AG08395 (cell line): ENCODE results near the gene ANKFY1.

Experiments used
- DNase-seq: peaks from one replicate; pipeline ENCODE4 v3.0.0; 2012; ENCODE audit warnings: mixed read lengths, low spot score

The ANKFY1 gene

GRCh38 chr17:4263282-4264215 is at the start of gene ANKFY1:
Gene ANKFY1 (minus strand): TSS chr17:4263979. CDS start chr17:4263941, 38 bp downstream.
- DNase-seq, result peak; percentile 99

- DNase-seq, result no peak
These were observed 46.7 kb upstream of the ANKFY1 start for GRCh38 chr17:4310354-4311060.

GRCh38 chr17:4309897-4310296 is 46.1 kb upstream of the ANKFY1 start:
- DNase-seq, result no peak

DNA sequence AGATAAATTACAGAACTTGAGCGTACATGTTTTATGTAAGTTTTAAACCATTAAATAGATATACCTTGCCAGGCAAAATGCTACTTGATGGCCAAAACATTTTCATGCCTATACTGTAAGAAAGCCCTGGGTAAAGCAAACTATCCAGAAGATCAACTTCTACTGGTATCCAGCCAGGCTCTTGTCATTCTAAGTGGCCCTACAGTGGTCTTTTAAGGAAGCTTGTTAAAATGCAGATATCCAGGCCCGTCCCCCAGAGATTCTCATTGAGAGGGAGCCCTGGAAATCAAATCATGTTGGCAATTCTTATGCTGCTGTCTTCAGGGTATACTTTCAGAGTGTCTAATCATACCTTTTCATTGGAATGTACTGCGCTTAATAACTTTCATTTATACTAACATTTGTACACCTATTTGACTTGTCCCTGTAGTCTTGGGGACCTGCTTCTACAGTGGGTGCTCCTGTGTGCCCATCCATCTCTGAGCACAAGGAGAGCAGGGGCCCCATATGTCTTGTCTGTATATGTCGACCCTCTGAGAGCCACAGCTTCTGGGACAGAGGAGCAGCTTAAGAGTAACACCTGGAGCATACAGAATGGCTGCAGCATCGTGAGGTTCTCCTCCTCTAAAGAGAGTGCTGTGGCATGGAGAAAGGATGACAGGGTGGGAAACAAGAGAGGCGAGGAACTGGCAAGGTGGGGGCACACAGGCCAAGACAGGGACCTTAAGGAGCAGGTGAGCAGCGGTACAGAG is 43.6 kb upstream of the ANKFY1 start:
- no peak for DNase-seq

GRCh38 chr17:4305224-4305623 is 41.4 kb upstream of the ANKFY1 start:
- DNase-seq, result no peak

- DNase-seq, result peak; percentile 63
These were observed 40.7 kb upstream of the ANKFY1 start for GRCh38 chr17:4304417-4305027.

DNA sequence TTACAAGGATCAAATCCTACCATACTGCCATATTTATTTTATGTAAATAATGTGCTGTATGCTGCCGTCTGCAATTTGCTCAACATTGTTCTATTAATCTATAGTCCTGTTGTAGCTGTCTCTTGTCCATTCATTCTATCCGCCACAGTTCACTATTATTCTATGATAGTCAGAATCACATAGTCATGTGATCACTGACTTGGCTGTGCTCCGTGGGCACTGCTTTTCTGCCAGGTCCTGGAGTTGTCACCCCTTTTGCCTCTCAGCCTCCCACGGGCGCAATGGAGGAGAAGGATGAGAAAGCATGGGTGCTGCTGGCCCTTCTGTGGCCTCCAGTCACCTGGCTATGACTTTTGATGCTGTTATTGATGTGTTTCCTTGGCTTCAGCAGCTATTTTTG is 37.3 kb upstream of the ANKFY1 start:
- DNase-seq, result no peak

GRCh38 chr17:4297351-4297750 is 33.6 kb upstream of the ANKFY1 start:
- no peak for DNase-seq

DNA sequence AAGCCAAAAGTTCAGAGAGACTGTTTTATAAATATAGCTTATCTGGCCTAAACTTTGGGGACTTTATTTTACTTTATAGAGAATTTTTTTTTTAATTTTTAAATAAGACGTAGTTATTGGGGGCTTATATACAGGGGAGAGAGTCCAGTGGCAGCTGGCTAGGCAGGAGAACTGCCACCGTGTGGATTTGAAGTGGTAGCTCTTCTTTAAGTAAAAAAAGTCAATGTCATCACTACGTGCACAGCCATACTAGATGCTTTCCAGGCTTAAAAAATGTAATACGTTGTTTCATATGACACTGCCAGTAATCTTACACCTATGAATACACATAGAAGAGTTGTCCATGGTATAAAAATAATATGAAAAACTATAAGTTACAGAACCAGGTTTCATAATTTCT is 31.9 kb upstream of the ANKFY1 start:
- no peak for DNase-seq

GRCh38 chr17:4293572-4293971 is 29.8 kb upstream of the ANKFY1 start:
- DNase-seq, result no peak

DNA sequence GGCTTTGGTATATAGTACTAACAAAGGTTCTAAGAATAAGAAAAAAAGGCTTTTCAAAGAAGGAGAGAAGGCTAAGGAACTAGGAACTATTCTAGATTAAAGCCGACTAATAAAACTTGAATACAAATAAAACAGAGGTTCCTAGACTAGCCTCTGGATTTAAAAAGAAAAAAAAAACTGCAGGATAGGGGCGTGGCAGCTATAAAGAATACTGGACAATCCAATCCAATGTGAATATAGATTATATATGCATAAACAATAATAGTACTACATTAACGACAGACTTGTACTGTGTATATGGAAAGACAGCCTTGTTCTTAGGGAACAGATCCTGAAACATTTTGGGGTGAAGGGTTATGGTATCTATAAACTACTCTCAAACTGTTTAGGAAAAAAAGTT is 23.9 kb upstream of the ANKFY1 start:
- DNase-seq, result no peak

GRCh38 chr17:4276514-4276913 is 12.7 kb upstream of the ANKFY1 start:
- no peak for DNase-seq

DNA sequence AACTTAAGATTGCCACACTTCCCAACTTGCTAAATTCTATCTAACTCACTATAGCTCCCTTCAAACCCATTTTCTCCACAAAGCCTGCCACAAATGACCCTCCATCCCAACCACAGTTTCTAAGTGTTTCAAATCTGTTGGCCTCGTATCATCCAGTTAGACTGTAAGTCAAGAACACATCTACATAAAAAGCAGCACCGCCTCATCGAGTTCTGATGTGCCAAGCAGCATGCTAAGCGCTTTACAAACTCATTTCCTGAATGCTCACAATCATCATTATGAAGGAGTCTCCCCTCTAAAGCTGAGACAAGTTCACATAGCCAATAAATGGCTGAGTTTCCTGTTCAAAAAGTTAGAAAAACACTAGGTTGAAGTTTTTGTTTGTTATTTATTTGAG is 9.2 kb upstream of the ANKFY1 start:
- no peak for DNase-seq

- DNase-seq, result no peak
These were observed 8.6 kb upstream of the ANKFY1 start for GRCh38 chr17:4272213-4272971.

GRCh38 chr17:4270736-4271135 is 7.0 kb upstream of the ANKFY1 start:
- no peak for DNase-seq

- DNase-seq, result no peak
These were observed 6.1 kb upstream of the ANKFY1 start for GRCh38 chr17:4269915-4270314.

DNA sequence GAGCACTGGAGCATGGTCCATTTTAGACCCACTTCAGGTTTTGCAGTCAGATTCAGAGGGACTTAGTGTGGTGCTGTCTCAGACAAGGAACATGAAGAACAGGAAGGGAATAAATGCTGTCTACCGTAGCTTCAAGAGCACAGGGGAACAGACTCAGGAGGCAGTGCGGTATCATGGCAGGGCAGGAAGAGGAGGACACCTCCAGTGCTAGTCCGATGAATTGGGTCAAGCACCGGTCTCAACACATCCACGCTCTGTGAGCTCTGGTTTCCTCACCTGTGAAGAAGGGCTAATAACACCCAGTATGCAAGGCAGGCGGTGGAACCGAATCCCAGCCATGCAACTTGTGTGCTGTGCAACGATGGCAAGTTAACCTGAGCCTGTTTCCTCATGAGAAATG is 3.6 kb upstream of the ANKFY1 start:
- no peak for DNase-seq

DNA sequence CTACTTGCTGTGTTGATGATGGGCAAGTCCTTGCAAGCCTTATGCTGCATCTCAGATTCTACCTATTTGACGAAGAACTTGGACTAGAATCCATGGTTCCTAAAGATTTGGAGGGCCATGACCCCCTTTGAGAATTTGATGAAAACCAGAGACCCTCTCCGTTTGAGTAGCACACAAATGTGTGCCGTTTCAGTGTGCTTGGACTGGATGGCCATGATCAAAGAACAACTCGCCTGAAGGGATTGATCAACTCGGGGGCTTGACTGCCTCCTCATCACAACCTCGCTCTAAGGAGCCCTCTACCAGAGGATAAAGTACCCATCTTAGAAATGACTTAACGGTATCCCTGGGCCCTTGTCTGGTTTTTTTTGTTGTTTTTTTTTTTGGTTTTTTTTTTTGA is 2.8 kb upstream of the ANKFY1 start:
- no peak for DNase-seq

DNA sequence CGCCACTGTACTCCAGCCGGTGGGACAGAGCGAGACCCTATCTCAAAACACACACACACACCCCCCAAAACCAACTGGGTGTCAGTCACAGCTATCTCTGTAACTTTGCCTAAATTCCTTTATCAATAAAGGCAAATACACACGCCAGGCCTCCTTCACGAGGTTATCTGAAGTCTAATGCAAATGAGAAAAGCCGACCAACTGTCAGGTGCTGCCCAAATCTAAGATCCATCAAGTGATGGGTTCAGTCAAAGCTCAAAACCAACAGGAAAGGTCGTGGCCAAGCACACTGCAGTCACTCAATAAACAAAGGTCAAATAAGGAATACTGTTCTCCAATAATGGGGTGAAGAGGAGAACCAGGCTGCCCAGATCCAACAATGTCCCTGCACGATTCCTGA is 1.1 kb downstream of the ANKFY1 start:
- DNase-seq, result no peak

DNA sequence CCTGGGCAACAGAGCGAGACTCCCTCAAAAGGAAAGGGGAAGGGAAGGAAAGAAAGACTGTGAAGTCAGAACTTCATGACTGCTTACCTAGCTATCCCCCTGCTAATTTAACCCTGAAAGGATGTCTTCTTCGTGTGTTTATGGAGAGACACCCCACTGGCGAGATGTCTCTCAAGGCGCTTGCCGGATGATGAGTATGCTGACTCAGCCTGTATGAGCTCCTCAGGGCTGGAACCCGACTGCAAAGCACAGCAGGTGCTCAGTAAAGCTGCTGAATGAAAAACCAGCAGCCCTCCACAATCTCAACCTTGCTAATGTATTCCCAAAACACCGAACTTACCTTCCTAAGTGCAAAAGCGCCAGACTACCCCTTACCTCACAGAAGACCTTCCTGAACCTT is 2.3 kb downstream of the ANKFY1 start:
- DNase-seq, result no peak

- DNase-seq, result no peak
These were observed 4.9 kb downstream of the ANKFY1 start for GRCh38 chr17:4258867-4259266.
